ENCODE measurements around the gene STAT3. TPM values are rescaled to one million over a fixed set of nuclear protein-coding genes. Genes with fewer than 3 reads are reported as not detected.
"Not testable (repeated sequence)": the region's sequence is repeated elsewhere in the genome, so short reads cannot be mapped to it uniquely, and the experiment has no call there.

Gene STAT3
- total RNA-seq, 3 donors from 2014 or later (not counting 1 experiment from before 2014, with no cell fraction given) = 190 to 246 (median 206) TPM

DNA sequence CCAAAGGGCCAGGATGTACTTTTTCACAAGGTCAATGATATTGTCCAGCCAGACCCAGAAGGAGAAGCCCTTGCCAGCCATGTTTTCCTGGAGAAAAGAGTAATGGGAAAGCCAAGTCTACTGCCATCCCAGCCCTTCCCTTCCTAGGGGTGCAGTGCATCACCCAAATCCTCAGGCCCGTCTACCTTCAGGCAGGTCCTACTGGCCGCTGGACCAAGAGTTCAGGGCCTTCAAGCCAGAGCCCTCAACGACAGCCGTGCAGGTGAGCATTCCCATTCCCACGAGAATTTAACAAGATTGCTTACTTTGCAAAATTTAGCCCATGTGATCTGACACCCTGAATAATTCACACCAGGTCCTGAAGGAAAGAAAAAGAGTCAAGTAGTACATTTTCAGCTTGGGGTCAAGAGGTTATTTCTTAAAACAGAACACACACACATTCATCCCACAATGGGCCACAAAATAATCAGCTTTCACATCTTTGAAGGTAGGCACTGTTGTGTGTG, 64.9 kb downstream of the STAT3 start:
- no peaks in the 10 kb centered on the region for H3K9me3 ChIP-seq (ENCODE audit: control insufficient read depth, insufficient read depth, low read length)
- H3K4me3 ChIP-seq (ENCODE audit: low read length) = no peak overlapping the region
- H3K27me3 Mint-ChIP-seq (ENCODE audit: low read depth in 2 of 2) = no peaks in the 10 kb centered on the region
- peaks cover 11% of the 10 kb centered on the region for H3K36me3 Mint-ChIP-seq
- H3K27me3 ChIP-seq (ENCODE audit: control insufficient read depth, insufficient read depth, low read length) = no peaks in the 10 kb centered on the region
- H3K27ac Mint-ChIP-seq = peak overlapping the region in 1 of 2 donors; percentile 31
- H3K27ac ChIP-seq (ENCODE audit: low read length) = no peak overlapping the region
- intact Hi-C loops (cut with micrococcal nuclease) = loop anchor here (1.0 to 5.0 kb wide), 4 partner anchors 64 to 204 kb away; partner anchors contain the start of gene STAT3
- H3K4me3 Mint-ChIP-seq = no peak overlapping the region
- ATAC-seq (no peak), DNase-seq (no peak)
- H3K9me3 Mint-ChIP-seq = no peaks in the 10 kb centered on the region
- H3K4me1 ChIP-seq (ENCODE audit: control insufficient read depth, insufficient read depth, low read length) = peaks cover 14% of the 10 kb centered on the region
- peaks cover 62% of the 10 kb centered on the region for H3K36me3 ChIP-seq (ENCODE audit: control insufficient read depth, insufficient read depth, low read length)
- peaks cover 14 to 20% of the 10 kb centered on the region in 2 donors for H3K4me1 Mint-ChIP-seq
- WGBS (ENCODE audit: insufficient coverage) = 97% methylated on average over 5 of the region's 5 CpGs
- TF ChIP-seq, protein P1, sequence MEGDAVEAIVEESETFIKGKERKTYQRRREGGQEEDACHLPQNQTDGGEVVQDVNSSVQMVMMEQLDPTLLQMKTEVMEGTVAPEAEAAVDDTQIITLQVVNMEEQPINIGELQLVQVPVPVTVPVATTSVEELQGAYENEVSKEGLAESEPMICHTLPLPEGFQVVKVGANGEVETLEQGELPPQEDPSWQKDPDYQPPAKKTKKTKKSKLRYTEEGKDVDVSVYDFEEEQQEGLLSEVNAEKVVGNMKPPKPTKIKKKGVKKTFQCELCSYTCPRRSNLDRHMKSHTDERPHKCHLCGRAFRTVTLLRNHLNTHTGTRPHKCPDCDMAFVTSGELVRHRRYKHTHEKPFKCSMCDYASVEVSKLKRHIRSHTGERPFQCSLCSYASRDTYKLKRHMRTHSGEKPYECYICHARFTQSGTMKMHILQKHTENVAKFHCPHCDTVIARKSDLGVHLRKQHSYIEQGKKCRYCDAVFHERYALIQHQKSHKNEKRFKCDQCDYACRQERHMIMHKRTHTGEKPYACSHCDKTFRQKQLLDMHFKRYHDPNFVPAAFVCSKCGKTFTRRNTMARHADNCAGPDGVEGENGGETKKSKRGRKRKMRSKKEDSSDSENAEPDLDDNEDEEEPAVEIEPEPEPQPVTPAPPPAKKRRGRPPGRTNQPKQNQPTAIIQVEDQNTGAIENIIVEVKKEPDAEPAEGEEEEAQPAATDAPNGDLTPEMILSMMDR (IDR thresholded peaks at IDR 0.05) = no peak

DNA sequence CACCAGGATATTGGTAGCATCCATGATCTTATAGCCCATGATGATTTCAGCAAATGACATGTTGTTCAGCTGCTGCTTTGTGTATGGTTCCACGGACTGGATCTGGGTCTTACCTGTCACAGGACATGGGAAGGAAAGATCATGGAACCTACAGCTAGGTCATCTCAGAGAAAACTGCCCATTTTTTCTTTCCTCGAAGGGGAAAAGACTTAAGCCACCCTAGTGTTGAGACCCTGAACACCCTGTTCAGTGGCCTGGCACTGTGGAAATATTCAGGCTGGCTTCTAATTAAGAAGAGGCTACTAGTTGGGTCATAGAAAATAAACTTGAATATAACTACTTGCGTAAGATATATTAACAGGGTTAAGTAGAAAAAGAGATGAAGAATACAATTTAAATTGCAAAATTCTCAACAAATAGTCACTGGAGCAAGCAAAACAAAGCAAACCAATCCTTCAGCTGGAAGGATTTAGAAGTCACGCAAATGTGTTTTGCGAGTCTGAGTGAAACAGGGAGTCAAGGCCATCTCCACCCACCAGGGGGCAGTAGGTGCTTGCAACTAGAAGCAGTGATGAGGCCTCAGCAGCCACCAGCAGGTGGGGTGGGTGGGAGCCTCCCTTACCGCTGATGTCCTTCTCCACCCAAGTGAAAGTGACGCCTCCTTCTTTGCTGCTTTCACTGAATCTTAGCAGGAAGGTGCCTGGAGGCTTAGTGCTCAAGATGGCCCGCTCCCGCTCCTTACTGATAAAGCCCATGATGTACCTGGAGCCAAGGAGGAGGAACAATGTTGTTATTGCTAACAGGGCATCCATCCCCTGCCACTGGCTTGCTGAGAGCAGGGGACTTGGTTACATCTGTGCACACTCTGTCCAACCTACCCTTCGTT, 65.6 kb downstream of the STAT3 start:
- H3K4me3 Mint-ChIP-seq = no peak overlapping the region
- H3K27me3 Mint-ChIP-seq (ENCODE audit: low read depth in 2 of 2) = no peaks in the 10 kb centered on the region
- peaks cover 14 to 20% of the 10 kb centered on the region in 2 donors for H3K4me1 Mint-ChIP-seq
- intact Hi-C loops (cut with micrococcal nuclease) = loop anchor here (1.0 to 5.0 kb wide), 4 partner anchors 65 to 205 kb away; partner anchors contain the start of gene STAT3
- Histone ChIP-seq H3K27ac (ENCODE audit: low read length) (no peak overlapping the region), H3K4me1 (ENCODE audit: control insufficient read depth, insufficient read depth, low read length) (peaks cover 14% of the 10 kb centered on the region), H3K36me3 (ENCODE audit: control insufficient read depth, insufficient read depth, low read length) (peaks cover 66% of the 10 kb centered on the region), H3K27me3 (ENCODE audit: control insufficient read depth, insufficient read depth, low read length) (no peaks in the 10 kb centered on the region), H3K9me3 (ENCODE audit: control insufficient read depth, insufficient read depth, low read length) (no peaks in the 10 kb centered on the region), H3K4me3 (ENCODE audit: low read length) (no peak overlapping the region)
- peak overlapping the region in 1 of 2 donors; percentile 31 for H3K27ac Mint-ChIP-seq
- no peaks in the 10 kb centered on the region for H3K9me3 Mint-ChIP-seq
- TF ChIP-seq, protein P1 (IDR thresholded peaks at IDR 0.05) = peak; percentile 100
- H3K36me3 Mint-ChIP-seq = peaks cover 11% of the 10 kb centered on the region
- WGBS (ENCODE audit: insufficient coverage) = 38% methylated on average over 9 of the region's 10 CpGs
- ATAC-seq (peak; percentile 99), DNase-seq (peak; percentile 91 to 98)

DNA sequence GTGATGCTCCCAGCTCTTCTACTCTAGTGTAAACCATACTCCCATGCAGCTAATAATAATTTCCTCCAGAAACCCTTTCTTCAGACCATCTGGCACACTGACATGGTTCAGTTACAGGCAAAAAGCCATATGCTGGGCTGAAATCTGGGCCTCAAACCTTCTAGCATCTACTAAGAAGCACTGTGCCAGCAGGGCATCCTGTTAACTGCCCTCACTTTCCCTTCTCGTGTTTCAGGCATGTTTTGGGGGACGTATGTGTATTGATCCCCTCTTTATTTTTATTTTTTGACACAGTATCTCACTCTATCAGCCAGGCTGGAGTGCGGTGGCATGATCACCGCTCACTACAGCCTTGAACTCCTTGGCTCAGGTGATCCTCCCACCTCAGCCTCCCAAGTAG, 66.7 kb downstream of the STAT3 start:
- no peak for ATAC-seq
- Mint-ChIP-seq H3K27me3 (ENCODE audit: low read depth in 2 of 2) (no peaks in the 10 kb centered on the region), H3K4me1 (peaks cover 14 to 20% of the 10 kb centered on the region in 2 donors), H3K27ac (no peak overlapping the region), H3K4me3 (no peak overlapping the region), H3K9me3 (no peaks in the 10 kb centered on the region), H3K36me3 (peaks cover 11% of the 10 kb centered on the region)
- DNase-seq = no peak
- Histone ChIP-seq H3K27me3 (ENCODE audit: control insufficient read depth, insufficient read depth, low read length) (no peaks in the 10 kb centered on the region), H3K9me3 (ENCODE audit: control insufficient read depth, insufficient read depth, low read length) (no peaks in the 10 kb centered on the region), H3K4me1 (ENCODE audit: control insufficient read depth, insufficient read depth, low read length) (peaks cover 14% of the 10 kb centered on the region), H3K4me3 (ENCODE audit: low read length) (no peak overlapping the region), H3K36me3 (ENCODE audit: control insufficient read depth, insufficient read depth, low read length) (peaks cover 67% of the 10 kb centered on the region), H3K27ac (ENCODE audit: low read length) (no peak overlapping the region)
- TF ChIP-seq, protein P1 (IDR thresholded peaks at IDR 0.05) = no peak
- 94% methylated on average over 4 of the region's 4 CpGs for WGBS (ENCODE audit: insufficient coverage)
- intact Hi-C loops (cut with micrococcal nuclease) = loop anchor here (5.0 kb wide), 1 partner anchor 66 kb away; the partner anchor contains the start of gene STAT3

GRCh38 chr17:42317967-42318366, 70.3 kb downstream of the STAT3 start:
- H3K4me3 ChIP-seq (ENCODE audit: low read length); H3K4me3 Mint-ChIP-seq; H3K27me3 Mint-ChIP-seq (ENCODE audit: low read depth in 2 of 2); H3K27me3 ChIP-seq (ENCODE audit: control insufficient read depth, insufficient read depth, low read length); H3K27ac Mint-ChIP-seq; H3K9me3 Mint-ChIP-seq; intact Hi-C loops (cut with micrococcal nuclease); H3K27ac ChIP-seq (ENCODE audit: low read length); ATAC-seq; H3K9me3 ChIP-seq (ENCODE audit: control insufficient read depth, insufficient read depth, low read length); DNase-seq: not testable (repeated sequence)
- peaks cover 19 to 26% of the 10 kb centered on the region in 2 donors for H3K4me1 Mint-ChIP-seq
- Histone ChIP-seq H3K36me3 (ENCODE audit: control insufficient read depth, insufficient read depth, low read length) (peaks cover 56% of the 10 kb centered on the region), H3K4me1 (ENCODE audit: control insufficient read depth, insufficient read depth, low read length) (peaks cover 35% of the 10 kb centered on the region)
- WGBS (ENCODE audit: insufficient coverage) = 96% methylated on average over 6 of the region's 6 CpGs
- peaks cover 11% of the 10 kb centered on the region for H3K36me3 Mint-ChIP-seq
